Neural cell (in vitro differentiated cells): ENCODE results near the gene RFX8. TPM values are rescaled to one million over a fixed set of nuclear protein-coding genes. Genes with fewer than 3 reads are reported as not detected.

Experiments
- H2AFZ ChIP-seq: fragments of 200-600, 300-800 bp; sonication (generic), shearing (Covaris generic); 2 replicates; pipeline ENCODE4 v1.6.0; 2014; ENCODE audit warnings: low read depth, mild to moderate bottlenecking, antibody characterized with exemption, low read length, moderate library complexity
- H3F3A ChIP-seq: fragments of 200-600 bp; shearing (Covaris generic); 2 replicates; pipeline ENCODE4 v1.6.1; 2016; ENCODE audit warnings: mild to moderate bottlenecking, moderate library complexity, mixed read lengths, antibody characterized with exemption, low read length; ENCODE audit not compliant: insufficient read depth, poor library complexity, severe bottlenecking
- H3K27ac ChIP-seq: fragments of 200-600, 300-800 bp; sonication (generic), shearing (Covaris generic); 2 replicates; pipeline ENCODE4 v1.5.1; 2014; ENCODE audit warnings: mild to moderate bottlenecking, low read length, moderate library complexity
- H3K27me3 ChIP-seq: fragments of 300-800, 200-600 bp; sonication (generic), shearing (Covaris generic); 2 replicates; pipeline ENCODE4 v1.6.0; 2014; ENCODE audit warnings: mild to moderate bottlenecking, low read depth, low read length, moderate library complexity; ENCODE audit not compliant: insufficient read depth
- H3K36me3 ChIP-seq: fragments of 300-800, 200-600 bp; sonication (generic), shearing (Covaris generic); 2 replicates; pipeline ENCODE4 v1.5.1; 2014; ENCODE audit warnings: mild to moderate bottlenecking, antibody characterized with exemption, low read length, moderate library complexity; ENCODE audit not compliant: insufficient read depth
- H3K4me2 ChIP-seq: fragments of 300-800, 200-600 bp; sonication (generic), shearing (Covaris generic); 2 replicates; pipeline ENCODE4 v1.6.0; 2014; ENCODE audit warnings: mild to moderate bottlenecking, low read length
- H3K4me3 ChIP-seq: fragments of 300-800, 200-600 bp; sonication (generic), shearing (Covaris generic); 2 replicates; pipeline ENCODE4 v1.5.1; 2014; ENCODE audit warnings: mild to moderate bottlenecking, low read length, moderate library complexity
- H3K79me2 ChIP-seq: fragments of 200-600 bp; shearing (Covaris generic); replicated peaks from 2 replicates; pipeline ENCODE4 v1.6.0; 2014; ENCODE audit warnings: mild to moderate bottlenecking, low read length, moderate library complexity; ENCODE audit not compliant: insufficient read depth
- H3K9ac ChIP-seq: fragments of 300-800, 200-600 bp; sonication (generic), shearing (Covaris generic); 2 replicates; pipeline ENCODE4 v1.6.1; 2016; ENCODE audit warnings: mild to moderate bottlenecking, low read length, mixed read lengths
- H3K9me2 ChIP-seq: fragments of 200-600 bp; shearing (Covaris generic); 2 replicates; pipeline ENCODE4 v1.6.1; 2016; ENCODE audit warnings: mild to moderate bottlenecking, low read length, mixed read lengths; ENCODE audit not compliant: insufficient read depth
- H3K9me3 ChIP-seq: fragments of 200-600, 300-800 bp; sonication (generic), shearing (Covaris generic); 2 replicates; pipeline ENCODE4 v1.6.1; 2016; ENCODE audit warnings: mild to moderate bottlenecking, mixed run types, low read length, moderate library complexity, mixed read lengths
- H4K20me1 ChIP-seq: fragments of 200-600 bp; shearing (Covaris generic); 2 replicates; pipeline ENCODE4 v1.6.1; 2016; ENCODE audit warnings: mild to moderate bottlenecking, mixed run types; ENCODE audit not compliant: insufficient read depth
- EP300 ChIP-seq: fragments of 450-650 bp; conservative IDR thresholded peaks from 2 replicates; pipeline ENCODE4 v1.6.1; 2014; ENCODE audit warnings: antibody characterized with exemption, mild to moderate bottlenecking, moderate library complexity; ENCODE audit not compliant: poor library complexity, severe bottlenecking
- EZH2 ChIP-seq: fragments of 200-600, 300-800 bp; shearing (Covaris generic), sonication (generic); IDR thresholded peaks from 2 replicates; pipeline ENCODE4 v1.6.1; 2014; ENCODE audit warnings: antibody characterized with exemption, low read length, borderline replicate concordance, mild to moderate bottlenecking; ENCODE audit not compliant: insufficient read depth, poor library complexity, severe bottlenecking
- MXI1 ChIP-seq: fragments of 450-650 bp; conservative IDR thresholded peaks from 2 replicates; pipeline ENCODE4 v1.6.1; 2014; ENCODE audit warnings: antibody characterized with exemption, mild to moderate bottlenecking; ENCODE audit not compliant: poor library complexity, severe bottlenecking
- POLR2AphosphoS5 ChIP-seq: IDR thresholded peaks from 2 replicates; pipeline ENCODE4 v1.6.1; 2012
- RAD21 ChIP-seq: fragments of 450-650 bp; conservative IDR thresholded peaks from 2 replicates; pipeline ENCODE4 v1.6.1; 2014; ENCODE audit warnings: antibody characterized with exemption, mild to moderate bottlenecking, moderate library complexity
- SMC3 ChIP-seq: fragments of 450-650 bp; conservative IDR thresholded peaks from 2 replicates; pipeline ENCODE4 v1.6.1; 2014; ENCODE audit warnings: antibody characterized with exemption, mild to moderate bottlenecking, moderate library complexity; ENCODE audit not compliant: poor library complexity
- TAF1 ChIP-seq: IDR thresholded peaks from 2 replicates; pipeline ENCODE4 v1.6.1; 2012; ENCODE audit warnings: low read depth
- polyA plus RNA-seq: library from polyadenylated mRNA; depleted of rRNA; stranded (reverse); fragments of >200 nt; gene quantifications from 2 replicates; pipeline ENCODE4 v1.2.3, GENCODE V29; 2014
- TF ChIP-seq, protein P1 (sequence below): IDR thresholded peaks from 2 replicates; pipeline ENCODE4 v1.6.1; 2012; ENCODE audit warnings: borderline replicate concordance
- TF ChIP-seq, protein P2 (sequence below): fragments of 450-650 bp; IDR thresholded peaks from 2 replicates; pipeline ENCODE4 v1.5.1; 2014; ENCODE audit warnings: antibody characterized with exemption, mild to moderate bottlenecking, moderate library complexity; ENCODE audit not compliant: poor library complexity, severe bottlenecking

Gene RFX8
- polyA plus RNA-seq, 1 donor from 2014 or later = not detected

DNA sequence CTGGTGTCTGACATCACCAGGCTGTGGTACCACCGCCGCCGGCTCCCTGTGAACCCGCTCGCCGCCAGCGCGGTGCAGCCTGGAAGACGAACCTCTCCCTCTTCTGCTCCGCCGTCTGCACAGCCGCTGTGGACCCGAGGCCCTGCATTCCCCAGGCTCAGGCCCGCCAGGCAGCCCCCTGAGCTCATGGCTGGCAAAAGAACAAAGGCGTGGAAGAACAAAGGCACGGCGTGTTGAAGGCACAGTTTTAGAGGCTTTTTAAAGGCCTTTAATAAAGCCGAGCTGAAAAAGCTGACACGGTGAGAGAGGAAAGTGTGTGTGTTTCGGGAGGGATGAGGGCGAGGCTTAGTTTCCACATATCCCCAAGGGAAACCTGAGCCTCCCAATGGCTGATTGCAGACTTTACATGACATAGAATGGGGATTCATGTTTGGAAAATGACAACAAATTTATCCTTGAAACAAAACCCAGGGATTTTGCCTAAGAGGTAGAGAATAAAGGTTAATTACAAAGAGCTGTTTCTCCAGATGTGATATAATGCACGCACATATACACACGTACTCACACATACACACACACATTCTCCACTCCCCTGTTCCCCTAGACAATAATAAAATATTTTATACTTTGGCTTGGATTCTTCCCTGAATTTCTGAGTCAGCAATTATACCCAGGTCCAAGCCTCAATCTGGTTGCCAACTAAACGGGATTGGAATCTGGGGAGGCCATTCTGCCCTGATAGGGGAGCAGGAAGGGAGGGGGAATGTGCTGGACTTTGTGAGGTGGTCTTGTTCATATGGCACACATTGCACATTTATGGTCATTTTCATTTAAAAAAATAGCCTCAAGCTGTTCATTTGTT lies 39.7 kb downstream of the RFX8 start:
- H3K79me2 ChIP-seq = no peaks in the 10 kb centered on the region
- no peaks in the 10 kb centered on the region for H3K9me3 ChIP-seq
- H4K20me1 ChIP-seq = no peaks in the 10 kb centered on the region
- peak overlapping the region; percentile 44 for H3K9ac ChIP-seq
- H3K4me2 ChIP-seq = no peak overlapping the region
- H3K27ac ChIP-seq = no peak overlapping the region
- no peak overlapping the region for H3K4me3 ChIP-seq
- no peaks in the 10 kb centered on the region for H3K36me3 ChIP-seq
- no peaks in the 10 kb centered on the region for H3K9me2 ChIP-seq
- H3K27me3 ChIP-seq = no peaks in the 10 kb centered on the region
- TF ChIP-seq SMC3 = no peak
- no peak for TF ChIP-seq RAD21
- no peak for TF ChIP-seq EP300
- TF ChIP-seq, protein P1, sequence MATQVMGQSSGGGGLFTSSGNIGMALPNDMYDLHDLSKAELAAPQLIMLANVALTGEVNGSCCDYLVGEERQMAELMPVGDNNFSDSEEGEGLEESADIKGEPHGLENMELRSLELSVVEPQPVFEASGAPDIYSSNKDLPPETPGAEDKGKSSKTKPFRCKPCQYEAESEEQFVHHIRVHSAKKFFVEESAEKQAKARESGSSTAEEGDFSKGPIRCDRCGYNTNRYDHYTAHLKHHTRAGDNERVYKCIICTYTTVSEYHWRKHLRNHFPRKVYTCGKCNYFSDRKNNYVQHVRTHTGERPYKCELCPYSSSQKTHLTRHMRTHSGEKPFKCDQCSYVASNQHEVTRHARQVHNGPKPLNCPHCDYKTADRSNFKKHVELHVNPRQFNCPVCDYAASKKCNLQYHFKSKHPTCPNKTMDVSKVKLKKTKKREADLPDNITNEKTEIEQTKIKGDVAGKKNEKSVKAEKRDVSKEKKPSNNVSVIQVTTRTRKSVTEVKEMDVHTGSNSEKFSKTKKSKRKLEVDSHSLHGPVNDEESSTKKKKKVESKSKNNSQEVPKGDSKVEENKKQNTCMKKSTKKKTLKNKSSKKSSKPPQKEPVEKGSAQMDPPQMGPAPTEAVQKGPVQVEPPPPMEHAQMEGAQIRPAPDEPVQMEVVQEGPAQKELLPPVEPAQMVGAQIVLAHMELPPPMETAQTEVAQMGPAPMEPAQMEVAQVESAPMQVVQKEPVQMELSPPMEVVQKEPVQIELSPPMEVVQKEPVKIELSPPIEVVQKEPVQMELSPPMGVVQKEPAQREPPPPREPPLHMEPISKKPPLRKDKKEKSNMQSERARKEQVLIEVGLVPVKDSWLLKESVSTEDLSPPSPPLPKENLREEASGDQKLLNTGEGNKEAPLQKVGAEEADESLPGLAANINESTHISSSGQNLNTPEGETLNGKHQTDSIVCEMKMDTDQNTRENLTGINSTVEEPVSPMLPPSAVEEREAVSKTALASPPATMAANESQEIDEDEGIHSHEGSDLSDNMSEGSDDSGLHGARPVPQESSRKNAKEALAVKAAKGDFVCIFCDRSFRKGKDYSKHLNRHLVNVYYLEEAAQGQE = no peak
- TF ChIP-seq TAF1 = no peak
- TF ChIP-seq, protein P2, sequence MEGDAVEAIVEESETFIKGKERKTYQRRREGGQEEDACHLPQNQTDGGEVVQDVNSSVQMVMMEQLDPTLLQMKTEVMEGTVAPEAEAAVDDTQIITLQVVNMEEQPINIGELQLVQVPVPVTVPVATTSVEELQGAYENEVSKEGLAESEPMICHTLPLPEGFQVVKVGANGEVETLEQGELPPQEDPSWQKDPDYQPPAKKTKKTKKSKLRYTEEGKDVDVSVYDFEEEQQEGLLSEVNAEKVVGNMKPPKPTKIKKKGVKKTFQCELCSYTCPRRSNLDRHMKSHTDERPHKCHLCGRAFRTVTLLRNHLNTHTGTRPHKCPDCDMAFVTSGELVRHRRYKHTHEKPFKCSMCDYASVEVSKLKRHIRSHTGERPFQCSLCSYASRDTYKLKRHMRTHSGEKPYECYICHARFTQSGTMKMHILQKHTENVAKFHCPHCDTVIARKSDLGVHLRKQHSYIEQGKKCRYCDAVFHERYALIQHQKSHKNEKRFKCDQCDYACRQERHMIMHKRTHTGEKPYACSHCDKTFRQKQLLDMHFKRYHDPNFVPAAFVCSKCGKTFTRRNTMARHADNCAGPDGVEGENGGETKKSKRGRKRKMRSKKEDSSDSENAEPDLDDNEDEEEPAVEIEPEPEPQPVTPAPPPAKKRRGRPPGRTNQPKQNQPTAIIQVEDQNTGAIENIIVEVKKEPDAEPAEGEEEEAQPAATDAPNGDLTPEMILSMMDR = no peak
- no peak for TF ChIP-seq EZH2
- H3F3A ChIP-seq = no peaks in the 10 kb centered on the region
- H2AFZ ChIP-seq = peak overlapping the region; percentile 21

DNA sequence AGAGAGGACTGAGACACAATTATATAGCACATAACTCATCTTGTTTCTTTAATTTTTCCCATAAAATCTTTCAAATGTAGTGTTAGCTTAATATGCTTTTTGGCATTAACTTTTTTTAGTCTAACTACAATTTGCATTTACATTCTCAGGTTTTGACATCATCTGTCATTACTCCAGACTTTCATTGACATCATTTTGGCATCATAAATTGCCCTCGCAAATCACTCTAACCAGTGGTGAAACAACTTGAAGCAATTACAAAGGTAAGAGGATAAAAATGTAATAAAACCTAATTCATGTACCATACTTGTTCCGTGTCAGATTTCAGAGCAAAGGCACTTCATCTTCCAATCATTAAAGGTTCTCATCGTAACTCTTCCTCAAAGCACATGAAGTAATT lies 41.4 kb downstream of the RFX8 start:
- Histone ChIP-seq H3K27me3 (no peaks in the 10 kb centered on the region), H2AFZ (no peak overlapping the region), H3K9ac (no peak overlapping the region), H4K20me1 (no peaks in the 10 kb centered on the region), H3K27ac (no peak overlapping the region), H3F3A (no peaks in the 10 kb centered on the region), H3K9me3 (no peaks in the 10 kb centered on the region), H3K79me2 (no peaks in the 10 kb centered on the region), H3K4me2 (no peak overlapping the region), H3K9me2 (no peaks in the 10 kb centered on the region), H3K4me3 (no peak overlapping the region), H3K36me3 (no peaks in the 10 kb centered on the region)
- no peak for TF ChIP-seq SMC3
- TF ChIP-seq MXI1 = no peak
- TF ChIP-seq EZH2 = no peak
- TF ChIP-seq POLR2AphosphoS5 = no peak
- TF ChIP-seq RAD21 = no peak
- TF ChIP-seq, protein P1 = no peak
- TF ChIP-seq, protein P2 = no peak
- no peak for TF ChIP-seq EP300
- no peak for TF ChIP-seq TAF1
